Panc1 (cell line): ENCODE measurements around the gene SLC4A4. TPM values are rescaled to one million over a fixed set of nuclear protein-coding genes. Genes with fewer than 3 reads are reported as not detected.

Source experiments
- ATAC-seq: fragments of 200-7000 bp; cut with Tn5 transposase; 2 replicates; pipeline ENCODE4 v1.9.1; 2020; ENCODE audit warnings: mild to moderate bottlenecking, moderate library complexity
- BruUV-seq: library from RNA; stranded (reverse); fragments of 400-500 nt; replicated peaks from 2 replicates; lab custom pipeline; 2021; lab: Mats Ljungman, UMichigan
- CTCF ChIA-PET: fragments of 300-600 bp; sonication (Branson Sonifier 250); formaldehyde crosslinking; loops from one replicate; lab custom pipeline; 2022; ENCODE audit warnings: antibody characterized with exemption; lab: Charles Lee
- POLR2A ChIA-PET: fragments of 300-600 bp; sonication (Branson Sonifier 250); formaldehyde crosslinking; loops from one replicate; lab custom pipeline; 2022; ENCODE audit warnings: antibody characterized with exemption; lab: Charles Lee
- DNase-seq: peaks from one replicate; pipeline ENCODE4 v3.0.0-alpha.2; 2010; ENCODE audit warnings: low read depth, low spot score
- H3K27ac ChIP-seq: 2 replicates; pipeline ENCODE4 v1.5.1; 2011; ENCODE audit warnings: mild to moderate bottlenecking, low read length, inconsistent platforms
- H3K27me3 ChIP-seq: fragments of 200-500 bp; sonication (Bioruptor generic); 2 replicates; pipeline ENCODE4 v1.6.0; 2014; ENCODE audit warnings: low read length, inconsistent platforms; ENCODE audit not compliant: control insufficient read depth, insufficient read depth
- H3K36me3 ChIP-seq: fragments of 200-500 bp; sonication (Bioruptor generic); 2 replicates; pipeline ENCODE4 v1.5.1; 2014; ENCODE audit warnings: inconsistent platforms, mild to moderate bottlenecking, low read length, moderate library complexity; ENCODE audit not compliant: control insufficient read depth, insufficient read depth
- H3K4me1 ChIP-seq: 2 replicates; pipeline ENCODE4 v1.5.1; 2011; ENCODE audit warnings: inconsistent platforms, mild to moderate bottlenecking, low read length, moderate library complexity; ENCODE audit not compliant: control insufficient read depth, insufficient read depth
- H3K4me3 ChIP-seq, 2 experiments: 2 replicates each; pipeline ENCODE4 v1.5.1; 2011 to 2012; ENCODE audit warnings: low read depth in 2 of 2, low read length in 2 of 2, mild to moderate bottlenecking in 2 of 2, inconsistent platforms in 1 of 2, moderate library complexity in 1 of 2
- H3K9me3 ChIP-seq: fragments of 200-500 bp; sonication (Bioruptor generic); 2 replicates; pipeline ENCODE4 v1.5.1; 2014; ENCODE audit warnings: low read depth, mild to moderate bottlenecking, inconsistent platforms, low read length, moderate library complexity; ENCODE audit not compliant: control insufficient read depth, insufficient read depth
- CTCF ChIP-seq: fragments of 450-650 bp; IDR thresholded peaks from 2 replicates; pipeline ENCODE4 v1.5.1; 2017; ENCODE audit warnings: mild to moderate bottlenecking
- POLR2AphosphoS5 ChIP-seq: IDR thresholded peaks from 2 replicates; pipeline ENCODE4 v1.6.1; 2012; ENCODE audit warnings: mild to moderate bottlenecking, low read depth, low read length, moderate library complexity
- REST ChIP-seq, 2 experiments: IDR thresholded peaks; 2 replicates each; pipeline ENCODE4 v1.6.1; 2011 to 2012; ENCODE audit warnings: low read depth in 2 of 2, control low read depth in 1 of 2, low read length in 1 of 2, mild to moderate bottlenecking in 1 of 2, moderate library complexity in 1 of 2; ENCODE audit not compliant: insufficient read depth in 1 of 2
- SIN3A ChIP-seq: IDR thresholded peaks from 2 replicates; pipeline ENCODE4 v1.6.1; 2012; ENCODE audit warnings: low read depth, mild to moderate bottlenecking, low read length, moderate library complexity, borderline replicate concordance; ENCODE audit not compliant: insufficient read depth
- TCF7L2 ChIP-seq: IDR thresholded peaks from 2 replicates; pipeline ENCODE4 v1.6.1; 2011; ENCODE audit warnings: mild to moderate bottlenecking, low read depth, low read length, inconsistent platforms
- in situ Hi-C: cut with HindIII; loops from 2 replicates; pipeline ENCODE4 v1.10.0; 2016; ENCODE audit warnings: low sequenced_read_pairs, low pct_unique_long_range_greater_than_20kb
- intact Hi-C: fragments of 100-400 bp; cut with micrococcal nuclease; formaldehyde crosslinking; loops from one replicate; pipeline ENCODE4 v1.10.0; 2022; ENCODE audit not compliant: unreplicated experiment
- total RNA-seq: library from RNA; stranded (reverse); gene quantifications from one replicate; pipeline ENCODE4 v1.2.1, GENCODE V29; 2021; ENCODE audit not compliant: unreplicated experiment

Gene SLC4A4
- total RNA-seq, 1 experiment from 2014 or later, result 0.26 TPM

- ATAC-seq (no peak), DNase-seq (no peak)
- no peaks in the 10 kb centered on the region for H3K36me3 ChIP-seq
- H3K27me3 ChIP-seq, result no peaks in the 10 kb centered on the region
- in situ Hi-C loops, result no loop called here
- H3K9me3 ChIP-seq, result no peaks in the 10 kb centered on the region
- POLR2A ChIA-PET, result no interaction called here
- CTCF ChIA-PET, result no interaction called here
- H3K4me3 ChIP-seq, result no peak overlapping the region
- H3K27ac ChIP-seq, result no peak overlapping the region
- no TSS peak for BruUV-seq
- intact Hi-C loops, result no loop called here
- TF ChIP-seq REST (IDR thresholded peaks at IDR 0.05; ENCODE audit: insufficient read depth in 1 of 2, low read depth in 2 of 2, low read length in 1 of 2) (no peak), POLR2AphosphoS5 (no peak), TCF7L2 (no peak), CTCF (no peak), SIN3A (no peak)
- H3K4me1 ChIP-seq, result no peaks in the 10 kb centered on the region
These were observed 40.3 kb downstream of the SLC4A4 start for GRCh38 chr4:71379126-71379525.

- CTCF ChIA-PET, result no interaction called here
- intact Hi-C loops, result no loop called here
These were observed 42.0 kb downstream of the SLC4A4 start for GRCh38 chr4:71380788-71381187.

More at GRCh38 chr4:71380788-71381187, 42.0 kb downstream of the SLC4A4 start:
- TF ChIP-seq TCF7L2, result no peak
- no peak for TF ChIP-seq CTCF
- TF ChIP-seq REST (IDR thresholded peaks at IDR 0.05; ENCODE audit: insufficient read depth in 1 of 2, low read depth in 2 of 2, low read length in 1 of 2), result no peak
- no peak for TF ChIP-seq SIN3A
- no peak for TF ChIP-seq POLR2AphosphoS5
- Histone ChIP-seq H3K4me3 (no peak overlapping the region), H3K4me1 (no peaks in the 10 kb centered on the region), H3K27ac (no peak overlapping the region), H3K9me3 (no peaks in the 10 kb centered on the region), H3K27me3 (no peaks in the 10 kb centered on the region), H3K36me3 (no peaks in the 10 kb centered on the region)
- in situ Hi-C loops, result no loop called here
- no peak for ATAC-seq
- BruUV-seq, result no TSS peak
- POLR2A ChIA-PET, result no interaction called here
- no peak for DNase-seq
